ENCODE results near the gene ELL.

The ELL gene

DNA sequence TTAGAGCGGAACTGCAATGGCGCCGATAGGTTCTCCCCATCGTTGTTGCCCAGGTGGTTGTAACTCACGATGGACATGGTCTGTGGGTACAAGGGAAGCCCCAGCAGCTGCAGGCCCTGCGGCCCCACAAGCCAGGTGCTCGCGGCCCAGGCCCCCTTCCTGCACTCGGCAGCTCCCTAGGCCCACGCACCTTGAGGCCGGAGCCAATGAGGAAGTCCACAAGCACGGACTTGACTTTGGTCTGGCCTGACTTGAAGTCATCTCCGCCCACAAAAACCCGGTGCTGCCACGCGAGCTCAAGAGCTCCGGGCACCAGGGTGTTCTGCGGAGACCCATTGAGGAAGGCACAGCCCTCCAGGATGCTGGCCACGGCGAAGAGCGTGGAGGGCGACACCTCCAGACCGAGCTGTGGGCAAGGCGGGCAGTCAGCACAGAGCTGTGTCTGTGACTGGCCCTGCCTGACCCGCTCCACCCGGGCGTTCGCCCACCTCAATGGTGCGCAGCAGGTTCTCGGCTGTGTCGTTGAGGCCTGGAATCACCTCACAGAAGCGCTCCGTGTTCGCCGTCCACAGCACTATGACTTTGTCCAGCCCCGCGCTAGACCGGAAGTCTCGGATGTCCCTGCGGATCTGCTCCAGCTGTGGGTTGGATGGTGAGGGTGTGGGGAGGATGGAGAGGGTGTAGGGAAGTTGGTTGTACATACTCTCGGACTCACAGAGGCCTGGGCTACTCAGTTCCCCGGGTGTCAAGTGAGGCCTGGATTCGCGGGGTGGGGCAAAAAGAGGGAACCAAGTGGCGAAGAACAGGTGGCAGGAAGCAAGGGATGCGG lies 85.8 kb downstream of the ELL start:
- Histone ChIP-seq H3K4me1 (ENCODE audit: control insufficient read depth, insufficient read depth, low read length) (peaks cover 52% of the 10 kb centered on the region), H3K27ac (ENCODE audit: low read depth, low read length) (no peak overlapping the region), H3K9me3 (ENCODE audit: control insufficient read depth, insufficient read depth, low read depth, low read length) (no peaks in the 10 kb centered on the region), H3K27me3 (ENCODE audit: control insufficient read depth, insufficient read depth, low read length) (no peaks in the 10 kb centered on the region), H3K36me3 (ENCODE audit: control insufficient read depth, insufficient read depth, low read length) (peaks cover 20% of the 10 kb centered on the region), H3K9ac (ENCODE audit: low read length) (no peak overlapping the region), H3K4me3 (ENCODE audit: low read depth, low read length) (peak overlapping the region; percentile 88)

DNA sequence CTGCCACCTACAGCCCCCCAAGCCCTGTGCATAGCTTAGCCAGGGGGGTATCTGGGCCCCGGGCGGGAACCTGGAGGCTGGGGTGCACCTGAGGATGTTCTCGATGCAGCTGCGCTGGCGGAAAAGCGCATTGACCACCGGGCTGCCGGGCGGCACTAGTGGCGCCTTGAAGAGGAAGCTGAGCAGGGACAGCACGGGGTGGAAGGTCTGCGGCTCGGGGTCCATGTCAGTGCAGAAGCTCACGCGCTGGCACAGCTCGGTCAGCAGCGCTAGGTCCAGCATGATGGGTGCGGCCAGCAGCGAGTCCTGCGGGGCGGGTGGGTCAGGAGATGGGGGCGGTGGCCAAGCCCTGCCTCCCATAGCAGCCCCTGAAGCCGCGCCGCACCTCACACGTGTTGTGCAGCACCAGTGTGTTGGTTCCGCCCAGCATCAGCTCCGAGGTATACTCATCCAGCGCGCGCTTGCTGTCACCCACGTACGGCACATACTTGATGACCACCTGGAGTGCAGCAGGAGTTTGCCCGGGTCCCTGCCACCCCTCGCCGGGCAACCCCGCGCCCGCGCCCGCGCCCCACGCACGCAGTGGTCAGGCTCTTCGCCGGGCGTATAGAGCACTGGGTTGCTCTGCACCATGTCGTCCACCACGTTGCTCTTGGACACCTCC lies 86.6 kb downstream of the ELL start:
- Histone ChIP-seq H3K36me3 (ENCODE audit: control insufficient read depth, insufficient read depth, low read length) (peaks cover 20% of the 10 kb centered on the region), H3K27ac (ENCODE audit: low read depth, low read length) (no peak overlapping the region), H3K4me3 (ENCODE audit: low read depth, low read length) (no peak overlapping the region), H3K9me3 (ENCODE audit: control insufficient read depth, insufficient read depth, low read depth, low read length) (no peaks in the 10 kb centered on the region), H3K4me1 (ENCODE audit: control insufficient read depth, insufficient read depth, low read length) (peaks cover 56% of the 10 kb centered on the region), H3K27me3 (ENCODE audit: control insufficient read depth, insufficient read depth, low read length) (no peaks in the 10 kb centered on the region), H3K9ac (ENCODE audit: low read length) (no peak overlapping the region)

DNA sequence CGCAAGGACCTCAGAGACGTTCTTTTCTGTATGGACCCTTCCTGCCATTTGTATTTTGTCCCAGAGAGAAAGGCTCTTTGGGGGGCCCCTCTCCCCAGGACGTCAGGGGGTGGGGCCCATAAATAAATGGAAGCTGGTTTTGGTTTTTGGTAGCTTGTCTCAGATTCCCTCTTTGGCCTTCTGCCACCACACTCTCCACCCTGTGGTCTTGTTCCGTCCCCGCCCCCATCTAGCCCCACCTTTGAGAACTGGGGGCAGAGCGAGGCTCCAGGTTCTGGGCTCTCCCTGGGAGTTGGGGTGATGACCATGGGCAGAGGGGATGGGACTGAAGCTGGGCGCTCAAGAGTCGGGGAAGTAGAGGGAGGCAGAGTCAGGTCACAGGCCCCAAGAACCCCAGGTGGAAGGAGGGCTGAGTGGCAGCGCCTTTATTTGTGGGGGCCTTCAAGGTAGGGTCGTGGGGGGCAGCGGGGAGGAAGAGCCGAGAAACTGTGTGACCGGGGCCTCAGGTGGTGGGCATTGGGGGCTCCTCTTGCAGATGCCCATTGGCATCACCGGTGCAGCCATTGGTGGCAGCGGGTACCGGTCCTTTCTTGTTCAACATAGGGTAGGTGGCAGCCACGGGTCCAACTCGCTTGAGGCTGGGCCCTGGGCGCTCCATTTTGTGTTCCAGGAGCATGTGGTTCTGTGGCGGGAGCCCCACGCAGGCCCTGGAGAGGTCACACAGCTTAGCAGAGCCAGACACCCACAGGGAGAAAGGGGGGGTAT lies 87.3 kb downstream of the ELL start:
- Histone ChIP-seq H3K9ac (ENCODE audit: low read length) (peak overlapping the region; percentile 22), H3K27me3 (ENCODE audit: control insufficient read depth, insufficient read depth, low read length) (no peaks in the 10 kb centered on the region), H3K4me1 (ENCODE audit: control insufficient read depth, insufficient read depth, low read length) (peaks cover 55% of the 10 kb centered on the region), H3K4me3 (ENCODE audit: low read depth, low read length) (peak overlapping the region; percentile 63), H3K36me3 (ENCODE audit: control insufficient read depth, insufficient read depth, low read length) (peaks cover 20% of the 10 kb centered on the region), H3K9me3 (ENCODE audit: control insufficient read depth, insufficient read depth, low read depth, low read length) (no peaks in the 10 kb centered on the region), H3K27ac (ENCODE audit: low read depth, low read length) (no peak overlapping the region)

DNA sequence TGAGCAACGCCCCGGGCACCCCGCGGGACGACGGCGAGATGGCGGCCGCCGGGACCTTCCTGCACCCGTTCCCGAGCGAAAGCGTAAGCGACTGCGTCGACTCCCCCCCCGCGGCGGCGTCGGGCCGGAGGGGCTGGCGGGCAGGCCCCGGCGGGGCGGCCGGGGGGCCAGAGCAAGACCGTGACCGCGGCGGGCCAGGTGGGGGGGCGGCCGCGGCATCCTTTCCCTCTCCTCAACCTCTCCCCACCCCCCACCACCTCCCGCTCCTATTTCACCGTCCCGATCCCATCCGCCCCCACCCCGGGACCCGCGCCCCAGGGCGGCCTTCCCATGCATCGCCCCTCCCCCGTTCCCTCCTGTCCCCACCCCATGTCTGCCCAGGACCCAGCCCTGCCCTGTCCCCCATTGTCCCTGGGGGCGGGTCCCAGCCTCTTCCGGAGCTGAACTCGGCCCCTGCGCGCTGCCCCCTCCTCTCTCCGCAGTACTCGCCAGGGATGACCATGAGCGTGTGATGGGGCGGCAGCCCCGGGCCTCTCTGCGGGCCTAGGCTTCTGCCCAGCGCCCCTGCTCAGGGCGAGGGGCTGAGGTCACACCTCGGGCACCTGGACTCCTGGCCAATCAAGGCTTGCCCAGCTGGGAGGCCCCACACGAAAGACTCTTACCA lies 88.0 kb downstream of the ELL start:
- Histone ChIP-seq H3K27ac (ENCODE audit: low read depth, low read length) (no peak overlapping the region), H3K4me3 (ENCODE audit: low read depth, low read length) (peak overlapping the region; percentile 63), H3K4me1 (ENCODE audit: control insufficient read depth, insufficient read depth, low read length) (peaks cover 48% of the 10 kb centered on the region)

DNA sequence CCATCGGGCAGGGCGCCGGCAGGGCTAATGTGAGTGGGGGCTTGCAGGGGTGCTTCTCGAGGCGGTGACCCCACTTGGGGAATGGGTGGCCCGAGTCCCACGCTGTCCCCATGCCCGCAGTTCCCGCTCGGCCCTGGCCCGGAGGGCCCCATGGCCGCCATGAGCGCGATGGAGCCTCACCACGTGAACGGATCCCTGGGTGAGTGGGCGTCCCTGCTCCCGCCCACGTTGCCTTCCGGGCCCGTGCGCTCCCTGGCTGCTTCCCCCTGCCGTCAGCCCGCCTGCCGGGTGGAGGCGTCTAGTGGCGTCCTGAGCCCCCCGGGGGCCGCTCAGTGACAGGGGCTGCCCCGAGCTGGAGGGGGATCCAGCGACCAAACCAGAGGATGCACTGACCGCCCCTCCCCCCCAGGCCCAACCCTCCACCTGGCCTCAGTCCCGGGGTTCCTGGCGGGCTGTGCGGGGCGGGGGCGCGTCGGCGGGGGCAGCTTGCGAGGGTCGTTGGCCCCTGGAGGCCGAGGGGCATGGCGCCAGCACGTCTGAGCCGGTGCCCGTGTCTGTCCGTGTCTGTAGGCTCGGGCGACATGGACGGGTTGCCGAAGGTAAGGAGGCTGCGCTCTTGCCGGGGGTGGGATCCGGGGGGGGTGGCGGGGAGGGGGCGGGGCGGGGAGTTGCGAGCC lies 88.7 kb downstream of the ELL start:
- Histone ChIP-seq H3K9me3 (ENCODE audit: control insufficient read depth, insufficient read depth, low read depth, low read length) (no peaks in the 10 kb centered on the region), H3K4me1 (ENCODE audit: control insufficient read depth, insufficient read depth, low read length) (peaks cover 44% of the 10 kb centered on the region), H3K4me3 (ENCODE audit: low read depth, low read length) (peak overlapping the region; percentile 63), H3K27ac (ENCODE audit: low read depth, low read length) (peak overlapping the region; percentile 71; the same call in 1 of the 2 replicates), H3K27me3 (ENCODE audit: control insufficient read depth, insufficient read depth, low read length) (no peaks in the 10 kb centered on the region), H3K36me3 (ENCODE audit: control insufficient read depth, insufficient read depth, low read length) (peaks cover 20% of the 10 kb centered on the region), H3K9ac (ENCODE audit: low read length) (peak overlapping the region; percentile 70)

More for the DNA sequence above, 88.0 kb downstream of the ELL start:
- H3K9me3 ChIP-seq (ENCODE audit: control insufficient read depth, insufficient read depth, low read depth, low read length), result no peaks in the 10 kb centered on the region
- no peaks in the 10 kb centered on the region for H3K27me3 ChIP-seq (ENCODE audit: control insufficient read depth, insufficient read depth, low read length)
- H3K9ac ChIP-seq (ENCODE audit: low read length), result peak overlapping the region; percentile 22
- peaks cover 20% of the 10 kb centered on the region for H3K36me3 ChIP-seq (ENCODE audit: control insufficient read depth, insufficient read depth, low read length)

DNA sequence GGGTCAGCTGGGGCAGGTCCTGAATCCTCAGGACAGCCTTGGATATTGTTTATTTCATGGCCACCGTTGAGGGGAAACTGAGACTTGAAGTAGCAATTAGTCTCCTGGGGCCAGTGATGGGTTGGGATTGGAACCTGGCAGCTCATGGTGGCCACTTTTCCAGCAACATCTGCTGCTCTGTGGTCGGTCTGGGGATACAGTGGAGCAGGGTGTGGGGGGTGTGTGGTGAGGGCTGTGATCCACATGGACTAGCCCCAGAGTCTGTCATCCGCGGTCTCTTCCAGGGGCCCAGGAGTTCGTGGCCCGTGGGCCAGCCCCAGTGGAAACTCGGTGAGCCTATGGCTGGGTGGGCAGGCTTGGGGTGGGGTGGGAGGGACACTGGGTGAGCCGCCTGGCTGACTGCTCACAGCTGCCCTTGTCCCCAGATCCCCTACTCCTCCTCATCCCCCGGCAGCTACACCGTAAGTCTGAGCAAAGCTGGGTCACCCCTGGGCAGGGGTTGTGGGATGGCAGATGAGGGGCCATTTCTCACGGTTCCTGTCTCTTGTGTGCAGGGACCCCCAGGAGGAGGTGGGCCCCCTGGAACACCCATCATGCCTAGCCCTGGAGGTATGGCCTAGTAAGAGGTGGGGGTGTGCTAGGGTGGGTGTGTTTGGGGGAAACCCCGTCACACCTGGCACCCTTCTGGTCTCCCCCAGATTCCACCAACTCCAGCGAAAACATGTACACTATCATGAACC lies 89.4 kb downstream of the ELL start:
- no peaks in the 10 kb centered on the region for H3K27me3 ChIP-seq (ENCODE audit: control insufficient read depth, insufficient read depth, low read length)
- peaks cover 20% of the 10 kb centered on the region for H3K36me3 ChIP-seq (ENCODE audit: control insufficient read depth, insufficient read depth, low read length)
- peak overlapping the region; percentile 70 for H3K9ac ChIP-seq (ENCODE audit: low read length)
- H3K27ac ChIP-seq (ENCODE audit: low read depth, low read length), result peak overlapping the region; percentile 71; the same call in 1 of the 2 replicates
- peak overlapping the region; percentile 63 for H3K4me3 ChIP-seq (ENCODE audit: low read depth, low read length)
- H3K4me1 ChIP-seq (ENCODE audit: control insufficient read depth, insufficient read depth, low read length), result peaks cover 43% of the 10 kb centered on the region
- no peaks in the 10 kb centered on the region for H3K9me3 ChIP-seq (ENCODE audit: control insufficient read depth, insufficient read depth, low read depth, low read length)

DNA sequence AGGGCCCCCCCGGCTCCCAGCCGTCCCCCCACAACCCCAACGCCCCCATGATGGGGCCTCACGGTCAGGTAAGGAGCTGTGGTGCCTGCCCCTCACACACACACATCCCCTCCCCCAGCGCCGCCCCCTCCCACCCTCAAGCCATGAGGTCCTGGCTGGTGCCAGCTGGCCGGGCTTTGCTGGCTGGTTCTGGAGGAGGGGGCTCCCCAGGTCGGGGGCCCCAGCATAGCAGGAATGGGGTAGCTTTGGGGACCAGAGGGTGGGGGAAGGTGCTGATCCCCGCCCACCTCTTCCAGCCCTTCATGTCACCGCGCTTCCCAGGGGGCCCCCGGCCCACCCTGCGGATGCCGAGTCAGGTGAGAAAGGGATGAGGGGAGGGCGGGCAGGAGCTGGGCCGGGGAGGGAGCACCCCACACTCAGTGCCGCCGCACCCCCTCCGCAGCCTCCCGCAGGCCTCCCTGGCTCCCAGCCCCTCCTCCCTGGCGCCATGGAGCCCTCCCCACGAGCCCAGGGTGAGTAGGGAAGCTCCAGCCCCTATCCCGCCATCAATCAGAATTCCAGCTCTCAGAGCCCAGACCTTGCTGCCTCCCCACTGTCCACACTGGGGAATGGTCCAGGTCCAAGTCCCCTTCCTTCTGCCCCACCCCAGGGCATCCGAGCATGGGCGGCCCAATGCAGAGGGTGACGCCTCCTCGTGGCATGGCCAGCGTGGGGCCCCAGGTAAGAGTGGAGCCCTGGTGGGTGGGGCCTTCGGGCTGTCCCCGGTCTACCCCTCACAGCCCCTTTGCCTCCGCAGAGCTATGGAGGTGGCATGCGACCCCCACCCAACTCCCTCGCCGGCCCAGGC lies 90.3 kb downstream of the ELL start:
- Histone ChIP-seq H3K9ac (ENCODE audit: low read length) (no peak overlapping the region), H3K4me3 (ENCODE audit: low read depth, low read length) (0 out of 2 replicates have a peak overlapping the region, but pooled peaks have one; percentile 9), H3K4me1 (ENCODE audit: control insufficient read depth, insufficient read depth, low read length) (peaks cover 42% of the 10 kb centered on the region), H3K9me3 (ENCODE audit: control insufficient read depth, insufficient read depth, low read depth, low read length) (no peaks in the 10 kb centered on the region), H3K36me3 (ENCODE audit: control insufficient read depth, insufficient read depth, low read length) (peaks cover 20% of the 10 kb centered on the region), H3K27ac (ENCODE audit: low read depth, low read length) (no peak overlapping the region), H3K27me3 (ENCODE audit: control insufficient read depth, insufficient read depth, low read length) (no peaks in the 10 kb centered on the region)

DNA sequence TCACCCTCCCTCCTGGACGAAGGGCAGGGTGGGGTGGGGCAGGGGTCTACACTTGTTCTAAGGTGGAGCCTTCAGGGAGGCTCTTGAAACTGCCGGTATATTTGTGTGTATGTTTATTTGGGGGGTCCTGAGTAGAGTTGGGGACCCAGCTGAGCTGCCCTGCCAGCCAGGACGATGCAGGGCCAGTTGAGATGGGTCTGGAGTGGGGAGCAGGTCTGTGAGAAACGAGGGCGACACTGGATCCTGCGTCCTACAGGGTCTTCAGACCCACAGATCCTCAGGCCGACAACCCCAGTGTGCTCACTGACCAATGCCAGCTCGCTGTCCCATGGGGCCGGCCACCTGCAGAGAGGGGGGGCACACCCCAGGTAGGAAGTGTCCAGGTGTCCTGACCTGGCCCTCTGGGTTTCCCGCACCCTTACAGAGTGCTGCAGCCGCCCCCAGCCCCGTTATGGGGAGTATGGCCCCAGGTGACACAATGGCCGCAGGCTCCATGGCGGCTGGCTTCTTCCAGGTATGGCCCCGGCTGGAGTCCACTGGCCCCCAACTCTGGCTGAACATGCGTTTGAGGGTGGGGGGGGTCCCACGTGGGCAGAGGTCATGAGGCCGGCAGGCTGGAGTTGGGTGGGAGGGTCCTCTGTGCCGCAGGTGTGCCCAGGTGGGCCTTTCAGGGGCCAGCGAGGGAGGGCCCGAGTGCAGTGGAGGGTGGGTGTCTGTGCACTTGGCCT lies 91.3 kb downstream of the ELL start:
- H3K27ac ChIP-seq (ENCODE audit: low read depth, low read length), result no peak overlapping the region
- H3K27me3 ChIP-seq (ENCODE audit: control insufficient read depth, insufficient read depth, low read length), result no peaks in the 10 kb centered on the region
- H3K9ac ChIP-seq (ENCODE audit: low read length), result no peak overlapping the region
- H3K9me3 ChIP-seq (ENCODE audit: control insufficient read depth, insufficient read depth, low read depth, low read length), result no peaks in the 10 kb centered on the region
- peaks cover 45% of the 10 kb centered on the region for H3K4me1 ChIP-seq (ENCODE audit: control insufficient read depth, insufficient read depth, low read length)
- H3K36me3 ChIP-seq (ENCODE audit: control insufficient read depth, insufficient read depth, low read length), result peaks cover 11% of the 10 kb centered on the region
- no peak overlapping the region for H3K4me3 ChIP-seq (ENCODE audit: low read depth, low read length)
